MCF 10A (cell line): ENCODE data around the gene TMED1. TPM values are rescaled to one million over a fixed set of nuclear protein-coding genes. Genes with fewer than 3 reads are reported as not detected.

ENCODE experiments used
- BruUV-seq: library from RNA; stranded (reverse); fragments of 400-500 nt; replicated peaks from 2 replicates; lab custom pipeline; 2021; lab: Mats Ljungman, UMichigan
- CTCF ChIA-PET: fragments of 300-600 bp; sonication (Branson Sonifier 250); formaldehyde crosslinking; extraction: SDS; loops from one replicate; lab custom pipeline; 2021; ENCODE audit warnings: antibody characterized with exemption, inconsistent platforms; lab: Yijun Ruan, JAX
- POLR2A ChIA-PET: fragments of 300-600, 350-650 bp; sonication (Branson Sonifier 250); formaldehyde crosslinking; extraction: SDS; loops from one replicate; lab custom pipeline; 2020; ENCODE audit warnings: antibody characterized with exemption, inconsistent platforms; lab: Yijun Ruan, JAX
- DNase-seq: peaks from one replicate; pipeline ENCODE4 v3.0.0-alpha.2; 2018; ENCODE audit not compliant: unreplicated experiment
- H3K27ac Mint-ChIP-seq: one replicate; pipeline ENCODE4 v1.8.0; 2022; ENCODE audit warnings: mild to moderate bottlenecking, low read depth, mixed read lengths; ENCODE audit not compliant: unreplicated experiment
- H3K27me3 Mint-ChIP-seq: one replicate; pipeline ENCODE4 v1.8.0; 2022; ENCODE audit warnings: mixed read lengths; ENCODE audit not compliant: insufficient read depth, unreplicated experiment
- H3K36me3 Mint-ChIP-seq: one replicate; pipeline ENCODE4 v1.8.0; 2022; ENCODE audit warnings: mild to moderate bottlenecking, moderate library complexity, mixed read lengths; ENCODE audit not compliant: insufficient read depth, unreplicated experiment
- H3K4me1 Mint-ChIP-seq: one replicate; pipeline ENCODE4 v1.8.0; 2022; ENCODE audit warnings: mixed read lengths; ENCODE audit not compliant: insufficient read depth, unreplicated experiment
- H3K4me3 Mint-ChIP-seq: one replicate; pipeline ENCODE4 v1.8.0; 2022; ENCODE audit warnings: mild to moderate bottlenecking, moderate library complexity, mixed read lengths; ENCODE audit not compliant: unreplicated experiment
- H3K9me3 Mint-ChIP-seq: one replicate; pipeline ENCODE4 v1.8.0; 2022; ENCODE audit warnings: mixed read lengths; ENCODE audit not compliant: unreplicated experiment
- intact Hi-C: fragments of 100-400 bp; cut with micrococcal nuclease; formaldehyde crosslinking; loops from 2 replicates; pipeline ENCODE4 v1.14.1; 2022
- total RNA-seq: library from RNA; stranded (reverse); gene quantifications from 2 replicates; pipeline ENCODE4 v1.2.3, GENCODE V29; 2022
- TF ChIP-seq, protein P1 (sequence below): fragments of 200-600 bp; IDR thresholded peaks from one replicate; pipeline ENCODE4 v1.8.0; 2022; ENCODE audit warnings: antibody characterized with exemption, mild to moderate bottlenecking; ENCODE audit not compliant: unreplicated experiment

TMED1 gene
- total RNA-seq, 1 experiment from 2014 or later = 23.2 TPM

DNA sequence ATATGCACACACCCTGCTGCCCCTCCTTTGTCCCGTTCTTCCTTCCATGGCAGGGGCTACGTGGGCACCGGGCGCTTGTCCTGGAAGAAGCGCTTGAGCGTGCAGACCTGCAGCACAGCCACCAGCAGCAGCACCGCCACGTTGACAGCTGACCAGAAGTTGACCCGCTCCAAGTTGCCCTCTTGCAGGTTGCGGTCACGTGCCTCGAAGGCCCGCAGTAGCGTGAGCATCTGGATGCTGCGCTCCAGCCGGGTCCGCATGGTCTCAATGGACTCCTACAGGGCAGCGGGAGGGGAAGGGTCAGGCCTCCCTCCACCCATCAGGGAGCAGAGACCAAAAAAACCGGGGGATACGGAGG is 3.1 kb downstream of the TMED1 start:
- H3K27me3 Mint-ChIP-seq = no peaks in the 10 kb centered on the region

DNA sequence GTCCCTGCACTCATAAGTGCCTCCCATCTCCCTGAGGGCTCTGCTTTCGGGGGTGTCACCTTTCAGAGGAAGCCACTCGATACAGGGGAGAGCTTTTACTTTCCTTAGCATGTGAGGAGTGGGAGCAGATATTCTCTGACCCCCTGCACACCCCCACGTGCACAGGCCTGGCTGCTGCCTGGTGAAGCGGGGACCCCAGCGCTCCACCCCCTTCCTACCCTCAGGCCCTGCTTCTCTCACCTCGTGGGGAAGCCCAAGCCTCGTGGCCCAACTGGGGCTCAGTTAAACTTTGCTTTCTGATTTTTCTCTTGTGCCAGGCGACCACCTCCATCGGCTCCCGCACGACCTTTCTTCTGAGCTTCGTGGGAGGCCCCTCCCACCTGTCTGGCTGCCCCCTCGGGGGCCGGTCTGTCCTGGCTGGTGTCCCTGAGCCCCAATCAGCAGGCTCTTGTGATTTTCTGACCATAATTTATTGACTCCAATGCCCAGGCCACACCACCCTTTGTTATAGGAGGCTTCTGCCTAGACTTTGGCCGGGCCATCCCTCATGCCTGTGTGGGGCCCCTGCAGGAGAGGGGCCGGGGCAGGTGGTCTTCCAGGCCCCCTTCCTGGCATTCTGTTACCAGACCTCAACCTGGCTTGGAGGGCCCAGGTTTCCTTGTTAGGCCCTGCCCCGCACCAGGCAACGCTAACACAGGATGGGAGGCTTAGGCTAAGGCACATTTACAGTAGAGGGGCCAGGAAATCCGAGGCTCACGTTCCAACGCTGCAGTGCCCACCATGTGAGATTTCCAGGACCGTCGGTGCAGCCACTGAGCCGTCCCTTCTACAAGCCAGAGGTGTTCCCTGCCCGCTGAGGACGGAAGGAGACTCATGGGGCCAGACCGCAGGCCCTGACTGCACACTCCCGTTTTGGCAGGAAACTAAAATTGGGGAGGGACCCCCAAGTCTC is 3.7 kb downstream of the TMED1 start:
- no peak overlapping the region for H3K27ac Mint-ChIP-seq
- intact Hi-C loops = no loop called here
- ChIA-PET CTCF (interaction anchor here (0.9 to 1.2 kb wide), 2 partner anchors 32 kb away, joined by 3 read pairs; no protein-coding TSS in a partner anchor), POLR2A (no interaction called here)
- peaks cover 5% of the 10 kb centered on the region for H3K9me3 Mint-ChIP-seq
- H3K4me1 Mint-ChIP-seq = peaks cover 8% of the 10 kb centered on the region
- DNase-seq = no peak
- no peaks in the 10 kb centered on the region for H3K27me3 Mint-ChIP-seq
- no TSS peak for BruUV-seq
- peaks cover 36% of the 10 kb centered on the region for H3K36me3 Mint-ChIP-seq
- no peak overlapping the region for H3K4me3 Mint-ChIP-seq
- TF ChIP-seq, protein P1, sequence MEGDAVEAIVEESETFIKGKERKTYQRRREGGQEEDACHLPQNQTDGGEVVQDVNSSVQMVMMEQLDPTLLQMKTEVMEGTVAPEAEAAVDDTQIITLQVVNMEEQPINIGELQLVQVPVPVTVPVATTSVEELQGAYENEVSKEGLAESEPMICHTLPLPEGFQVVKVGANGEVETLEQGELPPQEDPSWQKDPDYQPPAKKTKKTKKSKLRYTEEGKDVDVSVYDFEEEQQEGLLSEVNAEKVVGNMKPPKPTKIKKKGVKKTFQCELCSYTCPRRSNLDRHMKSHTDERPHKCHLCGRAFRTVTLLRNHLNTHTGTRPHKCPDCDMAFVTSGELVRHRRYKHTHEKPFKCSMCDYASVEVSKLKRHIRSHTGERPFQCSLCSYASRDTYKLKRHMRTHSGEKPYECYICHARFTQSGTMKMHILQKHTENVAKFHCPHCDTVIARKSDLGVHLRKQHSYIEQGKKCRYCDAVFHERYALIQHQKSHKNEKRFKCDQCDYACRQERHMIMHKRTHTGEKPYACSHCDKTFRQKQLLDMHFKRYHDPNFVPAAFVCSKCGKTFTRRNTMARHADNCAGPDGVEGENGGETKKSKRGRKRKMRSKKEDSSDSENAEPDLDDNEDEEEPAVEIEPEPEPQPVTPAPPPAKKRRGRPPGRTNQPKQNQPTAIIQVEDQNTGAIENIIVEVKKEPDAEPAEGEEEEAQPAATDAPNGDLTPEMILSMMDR = no peak

More for the DNA sequence above, 3.1 kb downstream of the TMED1 start:
- no peak overlapping the region for H3K4me3 Mint-ChIP-seq
- no peak for DNase-seq
- intact Hi-C loops = no loop called here
- ChIA-PET POLR2A (no interaction called here), CTCF (interaction anchor here (0.9 kb wide), 1 partner anchor 31 kb away, joined by 3 read pairs; no protein-coding TSS in a partner anchor)
- no peak overlapping the region for H3K27ac Mint-ChIP-seq
- peaks cover 8% of the 10 kb centered on the region for H3K4me1 Mint-ChIP-seq
- peaks cover 30% of the 10 kb centered on the region for H3K36me3 Mint-ChIP-seq
- peaks cover 5% of the 10 kb centered on the region for H3K9me3 Mint-ChIP-seq
- no TSS peak for BruUV-seq
- TF ChIP-seq, protein P1 = no peak

DNA sequence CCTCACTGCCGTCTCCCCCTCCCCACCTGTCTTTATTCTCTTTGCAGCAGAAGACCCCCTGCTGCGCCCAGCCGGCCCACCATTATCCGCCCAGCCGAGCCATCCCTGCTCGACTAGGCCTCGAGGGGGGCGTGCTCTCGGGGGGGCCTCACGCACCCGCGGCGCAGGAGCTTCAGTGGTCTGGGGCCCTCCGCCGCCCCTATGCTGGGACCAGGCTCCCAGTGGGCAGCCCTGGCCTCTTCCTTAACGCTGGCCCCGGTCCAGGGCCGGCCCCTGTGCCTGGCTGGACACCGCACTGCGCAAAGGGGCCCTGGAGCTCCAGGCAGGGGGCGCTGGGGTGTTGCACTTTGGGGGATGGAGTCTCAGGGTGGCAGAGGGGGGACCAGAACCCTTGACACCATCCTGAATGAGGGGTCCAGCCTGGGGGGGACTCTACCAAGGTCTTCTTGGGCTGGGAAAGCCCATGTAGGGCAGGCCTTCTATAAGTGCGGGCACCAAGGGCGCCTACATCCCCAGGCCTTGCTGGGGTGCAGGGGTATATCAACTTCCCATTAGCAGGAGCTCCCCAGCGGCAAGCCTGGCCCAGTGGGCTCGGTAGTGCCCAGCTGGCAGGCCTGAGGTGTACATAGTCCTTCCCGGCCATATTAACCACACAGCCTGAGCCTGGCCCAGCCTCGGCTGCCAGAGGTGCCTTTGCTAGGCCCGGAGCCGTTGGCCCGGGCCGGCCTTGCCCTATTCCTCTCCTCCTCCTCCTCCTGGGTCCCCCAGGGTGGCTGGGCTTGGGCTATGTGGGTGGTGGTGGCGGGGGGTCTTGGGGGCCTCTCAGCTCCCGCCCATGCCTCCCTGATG is 4.9 kb downstream of the TMED1 start:
- TF ChIP-seq, protein P1 = no peak
- Mint-ChIP-seq H3K9me3 (no peaks in the 10 kb centered on the region), H3K36me3 (peaks cover 48% of the 10 kb centered on the region), H3K27ac (no peak overlapping the region), H3K27me3 (no peaks in the 10 kb centered on the region), H3K4me3 (no peak overlapping the region), H3K4me1 (peaks cover under 1% of the 10 kb centered on the region)
- BruUV-seq = TSS peak; percentile 27
- DNase-seq = no peak
- ChIA-PET CTCF (interaction anchor here (1.2 kb wide), 1 partner anchor 34 kb away, joined by 3 read pairs; no protein-coding TSS in a partner anchor), POLR2A (no interaction called here)
- intact Hi-C loops = no loop called here

DNA sequence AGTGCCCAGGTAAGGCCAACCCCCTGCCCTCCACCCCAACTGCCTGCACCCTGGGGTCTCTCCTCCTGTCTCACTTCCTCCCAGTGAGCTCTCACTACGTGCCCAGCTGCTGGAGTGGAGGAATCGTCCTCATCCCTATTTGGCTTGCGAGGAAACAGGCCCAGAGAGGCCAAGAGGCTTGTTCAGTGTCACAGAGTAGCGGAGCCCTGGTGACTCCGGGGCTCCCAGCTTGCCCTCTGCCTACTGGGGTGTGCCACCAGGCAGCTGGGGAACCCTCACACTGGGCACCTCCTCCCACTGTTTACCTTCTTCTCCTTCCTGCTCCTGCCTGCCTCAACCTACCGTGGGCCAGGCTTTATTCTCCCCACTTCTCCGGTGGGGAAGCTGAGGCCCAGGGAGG is 5.6 kb downstream of the TMED1 start:
- CTCF ChIA-PET = no interaction called here
- no peak for DNase-seq
- Mint-ChIP-seq H3K27me3 (no peaks in the 10 kb centered on the region), H3K36me3 (peaks cover 51% of the 10 kb centered on the region), H3K27ac (no peak overlapping the region), H3K9me3 (no peaks in the 10 kb centered on the region), H3K4me3 (no peak overlapping the region), H3K4me1 (no peaks in the 10 kb centered on the region)
- POLR2A ChIA-PET = no interaction called here
- TF ChIP-seq, protein P1 = no peak
- intact Hi-C loops = no loop called here
- no TSS peak for BruUV-seq
